HL-60 (cell line): ENCODE data around the gene NEGR1.

ENCODE experiments used
- DNase-seq, 2 experiments: peaks; one replicate each; pipeline ENCODE4 v3.0.0-alpha.2; 2010 to 2020; ENCODE audit warnings: low read depth in 1 of 2, low spot score in 1 of 2
- H3K27ac ChIP-seq: fragments of 250-450 bp; sonication (Bioruptor Pico); replicated peaks from 2 replicates; pipeline ENCODE4 v1.5.1; 2020; ENCODE audit warnings: mild to moderate bottlenecking, moderate library complexity
- H3K27me3 ChIP-seq: fragments of 250-450 bp; sonication (Bioruptor Pico); 2 replicates; pipeline ENCODE4 v1.5.1; 2021; ENCODE audit warnings: mild to moderate bottlenecking, moderate library complexity; ENCODE audit not compliant: insufficient read depth, poor library complexity, severe bottlenecking
- H3K4me3 ChIP-seq: replicated peaks from 2 replicates; pipeline ENCODE4 v1.5.1; 2011; ENCODE audit warnings: mild to moderate bottlenecking, control low read depth, low read length; ENCODE audit not compliant: insufficient read depth
- CTCF ChIP-seq: IDR thresholded peaks from one replicate; pipeline ENCODE4 v1.5.1; 2011; ENCODE audit warnings: low read length, control low read depth, inconsistent platforms; ENCODE audit not compliant: insufficient read depth
- GABPA ChIP-seq: IDR thresholded peaks from 2 replicates; pipeline ENCODE4 v1.6.1; 2012; ENCODE audit warnings: low read depth
- POLR2AphosphoS5 ChIP-seq: IDR thresholded peaks from 2 replicates; pipeline ENCODE4 v1.6.1; 2012; ENCODE audit warnings: low read depth
- REST ChIP-seq: IDR thresholded peaks from 2 replicates; pipeline ENCODE4 v1.6.1; 2012; ENCODE audit warnings: low read depth; ENCODE audit not compliant: insufficient replicate concordance
- SPI1 ChIP-seq: IDR thresholded peaks from 2 replicates; pipeline ENCODE4 v1.6.1; 2012; ENCODE audit warnings: low read depth, mild to moderate bottlenecking, borderline replicate concordance

The NEGR1 gene

GRCh38 chr1:72094209-72094608, 188.1 kb downstream of the NEGR1 start:
- H3K27ac ChIP-seq = no peak overlapping the region
- H3K4me3 ChIP-seq = no peak overlapping the region
- TF ChIP-seq POLR2AphosphoS5 (no peak), SPI1 (no peak), GABPA (no peak), REST (no peak), CTCF (no peak)
- no peak for DNase-seq
- no peaks in the 10 kb centered on the region for H3K27me3 ChIP-seq

GRCh38 chr1:72086394-72086793, 195.9 kb downstream of the NEGR1 start:
- H3K27me3 ChIP-seq = no peaks in the 10 kb centered on the region
- no peak for TF ChIP-seq POLR2AphosphoS5
- TF ChIP-seq REST = no peak
- TF ChIP-seq GABPA = no peak
- TF ChIP-seq CTCF = no peak
- no peak for TF ChIP-seq SPI1
- no peak for DNase-seq
- no peak overlapping the region for H3K4me3 ChIP-seq
- no peak overlapping the region for H3K27ac ChIP-seq

DNA sequence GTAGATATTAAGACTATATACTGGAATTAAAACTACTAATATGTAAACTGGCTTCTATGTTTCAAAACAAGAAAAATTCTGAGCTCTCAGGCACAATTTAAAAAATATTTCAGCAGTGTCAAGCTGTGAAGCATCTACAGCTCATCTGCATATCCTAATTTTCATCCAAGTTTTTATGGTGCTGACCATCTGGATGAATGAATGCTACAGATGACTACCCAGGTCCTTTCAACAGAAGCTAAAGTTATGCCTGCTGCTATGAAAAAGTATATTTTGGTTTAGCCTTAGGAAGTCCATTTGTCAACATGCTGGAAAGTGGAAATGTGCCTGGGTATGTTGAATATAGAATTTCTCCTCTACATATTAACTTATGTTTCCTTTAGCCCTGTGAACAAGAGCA, 206.9 kb downstream of the NEGR1 start:
- no peak for TF ChIP-seq REST
- TF ChIP-seq GABPA = no peak
- no peak for TF ChIP-seq SPI1
- TF ChIP-seq POLR2AphosphoS5 = no peak
- no peak for TF ChIP-seq CTCF
- H3K27me3 ChIP-seq = no peaks in the 10 kb centered on the region
- no peak overlapping the region for H3K27ac ChIP-seq
- no peak for DNase-seq
- H3K4me3 ChIP-seq = no peak overlapping the region
